NCI-H2196 treated with DMSO at 0.1 percent for 48 hours (cell line): ENCODE results near the gene PIK3R1.
"Not testable (repeated sequence)": the region's sequence is repeated elsewhere in the genome, so short reads cannot be mapped to it uniquely, and the experiment has no call there.

Experiments used
- DNase-seq: peaks from one replicate; lab custom pipeline; 2025; ENCODE audit not compliant: unreplicated experiment; lab: John Stamatoyannopoulos, UW

Gene PIK3R1

GRCh38 chr5:68225911-68226545, 10.5 kb downstream of the PIK3R1 start:
- DNase-seq, result no peak

GRCh38 chr5:68226546-68227073, 11.1 kb downstream of the PIK3R1 start:
- no peak for DNase-seq

GRCh38 chr5:68227532-68228160, 12.1 kb downstream of the PIK3R1 start:
- no peak for DNase-seq

- no peak for DNase-seq
Measured at GRCh38 chr5:68229416-68229815, 13.9 kb downstream of the PIK3R1 start.

GRCh38 chr5:68230285-68230684, 14.7 kb downstream of the PIK3R1 start:
- no peak for DNase-seq

GRCh38 chr5:68231414-68232076, 16.0 kb downstream of the PIK3R1 start:
- no peak for DNase-seq

GRCh38 chr5:68232277-68232676, 16.7 kb downstream of the PIK3R1 start:
- no peak for DNase-seq

- DNase-seq, result no peak
Measured at GRCh38 chr5:68233075-68233474, 17.5 kb downstream of the PIK3R1 start.

GRCh38 chr5:68235229-68235628, 19.7 kb downstream of the PIK3R1 start:
- not testable (repeated sequence) for DNase-seq

- DNase-seq, result no peak
Measured at GRCh38 chr5:68237715-68238114, 22.2 kb downstream of the PIK3R1 start.

GRCh38 chr5:68239487-68239886, 23.9 kb downstream of the PIK3R1 start:
- DNase-seq, result no peak

GRCh38 chr5:68240202-68240601, 24.6 kb downstream of the PIK3R1 start:
- DNase-seq, result no peak

- no peak for DNase-seq
Measured at GRCh38 chr5:68240771-68241170, 25.2 kb downstream of the PIK3R1 start.

GRCh38 chr5:68242743-68243142, 27.2 kb downstream of the PIK3R1 start:
- DNase-seq, result no peak

- no peak for DNase-seq
Measured at GRCh38 chr5:68243251-68243650, 27.7 kb downstream of the PIK3R1 start.

GRCh38 chr5:68243681-68244080, 28.1 kb downstream of the PIK3R1 start:
- no peak for DNase-seq

- DNase-seq, result no peak
Measured at GRCh38 chr5:68245319-68245718, 29.8 kb downstream of the PIK3R1 start.

- DNase-seq, result no peak
Measured at GRCh38 chr5:68246802-68247201, 31.2 kb downstream of the PIK3R1 start.

GRCh38 chr5:68247627-68248026, 32.1 kb downstream of the PIK3R1 start:
- DNase-seq, result no peak

- no peak for DNase-seq
Measured at GRCh38 chr5:68248896-68249295, 33.3 kb downstream of the PIK3R1 start.

- DNase-seq, result no peak
Measured at GRCh38 chr5:68249520-68249919, 34.0 kb downstream of the PIK3R1 start.

- no peak for DNase-seq
Measured at GRCh38 chr5:68250661-68251298, 35.2 kb downstream of the PIK3R1 start.
